ENCODE results near the gene WDR86. TPM values are rescaled to one million over a fixed set of nuclear protein-coding genes. Genes with fewer than 3 reads are reported as not detected.

The WDR86 gene
- polyA plus RNA-seq, 1 donor from 2014 or later: 46.2 TPM

GRCh38 chr7:151406886-151407583, 2.8 kb downstream of the WDR86 start:
- Histone ChIP-seq H3K4me3 (ENCODE audit: low read length) (peak overlapping the region; percentile 23), H3K27me3 (ENCODE audit: insufficient read depth, low read depth, low read length) (peaks cover 6% of the 10 kb centered on the region), H3K27ac (ENCODE audit: low read length) (no peak overlapping the region), H2AFZ (ENCODE audit: low read depth, low read length) (no peak overlapping the region), H3K9me2 (ENCODE audit: insufficient read depth, low read length) (no peaks in the 10 kb centered on the region), H4K20me1 (ENCODE audit: insufficient read depth) (no peaks in the 10 kb centered on the region), H3K4me2 (ENCODE audit: low read length) (no peak overlapping the region), H3K9me3 (ENCODE audit: low read length) (no peaks in the 10 kb centered on the region), H3K79me2 (replicated peaks; ENCODE audit: insufficient read depth, low read length) (no peaks in the 10 kb centered on the region), H3K36me3 (ENCODE audit: insufficient read depth, low read length) (no peaks in the 10 kb centered on the region), H3K9ac (ENCODE audit: low read length) (no peak overlapping the region), H3F3A (ENCODE audit: insufficient read depth, low read length, poor library complexity, severe bottlenecking) (no peaks in the 10 kb centered on the region)
- TF ChIP-seq RAD21 (conservative IDR thresholded peaks at IDR 0.05): no peak
- no peak for TF ChIP-seq EZH2 (IDR thresholded peaks at IDR 0.05; ENCODE audit: borderline replicate concordance, insufficient read depth, low read length, poor library complexity, severe bottlenecking)

GRCh38 chr7:151406051-151406875, 3.6 kb downstream of the WDR86 start:
- Histone ChIP-seq H3K9me2 (ENCODE audit: insufficient read depth, low read length) (no peaks in the 10 kb centered on the region), H3K9me3 (ENCODE audit: low read length) (no peaks in the 10 kb centered on the region), H4K20me1 (ENCODE audit: insufficient read depth) (no peaks in the 10 kb centered on the region), H2AFZ (ENCODE audit: low read depth, low read length) (no peak overlapping the region), H3K27ac (ENCODE audit: low read length) (no peak overlapping the region), H3K79me2 (replicated peaks; ENCODE audit: insufficient read depth, low read length) (no peaks in the 10 kb centered on the region), H3K27me3 (ENCODE audit: insufficient read depth, low read depth, low read length) (peaks cover 6% of the 10 kb centered on the region), H3F3A (ENCODE audit: insufficient read depth, low read length, poor library complexity, severe bottlenecking) (no peaks in the 10 kb centered on the region), H3K4me2 (ENCODE audit: low read length) (no peak overlapping the region), H3K36me3 (ENCODE audit: insufficient read depth, low read length) (no peaks in the 10 kb centered on the region), H3K9ac (ENCODE audit: low read length) (no peak overlapping the region), H3K4me3 (ENCODE audit: low read length) (no peak overlapping the region)
- TF ChIP-seq CTCF (IDR thresholded peaks at IDR 0.05; ENCODE audit: poor library complexity, severe bottlenecking): no peak
- TF ChIP-seq POLR2AphosphoS5 (IDR thresholded peaks at IDR 0.05): no peak
- no peak for TF ChIP-seq RAD21 (conservative IDR thresholded peaks at IDR 0.05)
- TF ChIP-seq MXI1 (conservative IDR thresholded peaks at IDR 0.05; ENCODE audit: poor library complexity, severe bottlenecking): no peak
- no peak for TF ChIP-seq TAF1 (IDR thresholded peaks at IDR 0.05; ENCODE audit: low read depth)
- no peak for TF ChIP-seq REST (IDR thresholded peaks at IDR 0.05; ENCODE audit: borderline replicate concordance)
- no peak for TF ChIP-seq EZH2 (IDR thresholded peaks at IDR 0.05; ENCODE audit: borderline replicate concordance, insufficient read depth, low read length, poor library complexity, severe bottlenecking)
- TF ChIP-seq SMC3 (conservative IDR thresholded peaks at IDR 0.05; ENCODE audit: poor library complexity): no peak
- TF ChIP-seq EP300 (conservative IDR thresholded peaks at IDR 0.05; ENCODE audit: poor library complexity, severe bottlenecking): no peak

Measured in neural cell (in vitro differentiated cells).